H9 (cell line): ENCODE data around the gene CDC42EP1. TPM values are rescaled to one million over a fixed set of nuclear protein-coding genes. Genes with fewer than 3 reads are reported as not detected.

Experiments
- DNase-seq: peaks from one replicate; pipeline ENCODE4 v3.0.0-alpha.2; 2017
- H2AFZ ChIP-seq: one replicate; pipeline ENCODE4 v1.6.1; 2013; ENCODE audit warnings: mild to moderate bottlenecking, low read length, control low read depth, moderate library complexity
- H2AK5ac ChIP-seq: 2 replicates; pipeline ENCODE4 v1.6.1; 2013; ENCODE audit warnings: low read length, control low read depth, mixed read lengths; ENCODE audit not compliant: insufficient read length
- H2BK120ac ChIP-seq: one replicate; pipeline ENCODE4 v1.6.1; 2013; ENCODE audit warnings: low read depth, mild to moderate bottlenecking, low read length, control low read depth, inconsistent platforms; ENCODE audit not compliant: poor library complexity, severe bottlenecking
- H2BK12ac ChIP-seq: 2 replicates; pipeline ENCODE4 v1.6.1; 2013; ENCODE audit warnings: low read length, control low read depth, mixed read lengths, low read depth; ENCODE audit not compliant: insufficient read length
- H2BK15ac ChIP-seq: 2 replicates; pipeline ENCODE4 v1.6.1; 2013; ENCODE audit warnings: low read depth, low read length, control low read depth
- H2BK20ac ChIP-seq: one replicate; pipeline ENCODE4 v1.6.1; 2013; ENCODE audit warnings: low read depth, mild to moderate bottlenecking, low read length, control low read depth, inconsistent platforms; ENCODE audit not compliant: poor library complexity, severe bottlenecking
- H2BK5ac ChIP-seq: 2 replicates; pipeline ENCODE4 v1.6.1; 2013; ENCODE audit warnings: low read length, control low read depth, mixed read lengths; ENCODE audit not compliant: insufficient read length
- H3K14ac ChIP-seq: 2 replicates; pipeline ENCODE4 v1.6.1; 2013; ENCODE audit warnings: low read length, control low read depth; ENCODE audit not compliant: insufficient read depth
- H3K18ac ChIP-seq: 2 replicates; pipeline ENCODE4 v1.6.1; 2013; ENCODE audit warnings: low read depth, mild to moderate bottlenecking, mixed read lengths, low read length, control low read depth; ENCODE audit not compliant: insufficient read length
- H3K23ac ChIP-seq: 2 replicates; pipeline ENCODE4 v1.6.1; 2013; ENCODE audit warnings: low read length, control low read depth, mixed read lengths, low read depth; ENCODE audit not compliant: insufficient read length
- H3K23me2 ChIP-seq: 2 replicates; pipeline ENCODE4 v1.6.1; 2013; ENCODE audit warnings: low read depth, mild to moderate bottlenecking, mixed read lengths, low read length, control low read depth; ENCODE audit not compliant: insufficient read length, poor library complexity, severe bottlenecking
- H3K27ac ChIP-seq: 2 replicates; pipeline ENCODE4 v1.5.1; 2013; ENCODE audit warnings: low read length, control low read depth, mixed read lengths, low read depth; ENCODE audit not compliant: insufficient read length
- H3K27me3 ChIP-seq: 2 replicates; pipeline ENCODE4 v1.6.1; 2013; ENCODE audit warnings: low read length, control low read depth, inconsistent platforms; ENCODE audit not compliant: insufficient read depth
- H3K4ac ChIP-seq: 2 replicates; pipeline ENCODE4 v1.6.1; 2013; ENCODE audit warnings: low read depth, mild to moderate bottlenecking, control low read depth, inconsistent platforms, low read length, moderate library complexity
- H3K4me1 ChIP-seq: 2 replicates; pipeline ENCODE4 v1.6.1; 2013; ENCODE audit warnings: low read length, control low read depth, inconsistent platforms; ENCODE audit not compliant: insufficient read depth
- H3K4me2 ChIP-seq: 2 replicates; pipeline ENCODE4 v1.6.1; 2013; ENCODE audit warnings: low read length, control low read depth, mixed read lengths; ENCODE audit not compliant: insufficient read length, insufficient read depth
- H3K56ac ChIP-seq: 2 replicates; pipeline ENCODE4 v1.6.1; 2013; ENCODE audit warnings: low read depth, mild to moderate bottlenecking, mixed read lengths, low read length, control low read depth; ENCODE audit not compliant: insufficient read length
- H3K79me1 ChIP-seq: 2 replicates; pipeline ENCODE4 v1.6.1; 2013; ENCODE audit warnings: low read depth, mild to moderate bottlenecking, moderate library complexity, low read length, control low read depth, inconsistent platforms; ENCODE audit not compliant: insufficient read depth, poor library complexity, severe bottlenecking
- H3K79me2 ChIP-seq: 2 replicates; pipeline ENCODE4 v1.6.1; 2013; ENCODE audit warnings: low read length, control low read depth, inconsistent platforms; ENCODE audit not compliant: insufficient read depth
- H3K9ac ChIP-seq: 2 replicates; pipeline ENCODE4 v1.6.1; 2013; ENCODE audit warnings: low read length, control low read depth, mixed read lengths; ENCODE audit not compliant: insufficient read length; ENCODE audit errors: extremely low read depth
- H3K9me3 ChIP-seq: one replicate; pipeline ENCODE4 v1.6.1; 2013; ENCODE audit warnings: low read depth, low read length, inconsistent platforms; ENCODE audit not compliant: control insufficient read depth
- H3T11ph ChIP-seq: one replicate; pipeline ENCODE4 v1.6.1; 2013; ENCODE audit warnings: mild to moderate bottlenecking, low read length, control low read depth, inconsistent platforms
- H4K20me1 ChIP-seq: one replicate; pipeline ENCODE4 v1.6.1; 2013; ENCODE audit not compliant: control insufficient read depth, insufficient read length, insufficient read depth
- H4K5ac ChIP-seq: 2 replicates; pipeline ENCODE4 v1.6.1; 2013; ENCODE audit warnings: low read depth, mild to moderate bottlenecking, mixed read lengths, low read length, control low read depth; ENCODE audit not compliant: insufficient read length
- H4K8ac ChIP-seq: replicated peaks from 2 replicates; pipeline ENCODE4 v1.6.1; 2013; ENCODE audit warnings: low read length, control low read depth, mixed read lengths, low read depth; ENCODE audit not compliant: insufficient read length
- H4K91ac ChIP-seq: 2 replicates; pipeline ENCODE4 v1.6.1; 2013; ENCODE audit warnings: low read depth, mild to moderate bottlenecking, moderate library complexity, mixed read lengths, low read length, control low read depth; ENCODE audit not compliant: insufficient read length
- H3K27ac Mint-ChIP-seq, 3 experiments: 2 replicates in 2 of 3; 3 replicates in 1 of 3; pipeline ENCODE4 v1.8.0; 2020 to 2021; ENCODE audit warnings: mixed read lengths in 3 of 3, mild to moderate bottlenecking in 1 of 3, moderate library complexity in 1 of 3
- H3K27me3 Mint-ChIP-seq: 2 replicates; pipeline ENCODE4 v1.8.0; 2021; ENCODE audit warnings: low read depth, mild to moderate bottlenecking, moderate library complexity, mixed read lengths
- H3K36me3 Mint-ChIP-seq, 3 experiments: 2 replicates in 2 of 3; 3 replicates in 1 of 3; pipeline ENCODE4 v1.8.0; 2020 to 2021; ENCODE audit warnings: low read depth in 3 of 3, mixed read lengths in 3 of 3; ENCODE audit not compliant: insufficient read depth in 1 of 3
- H3K4me1 Mint-ChIP-seq, 2 experiments: 2 replicates each; pipeline ENCODE4 v1.8.0; 2020; ENCODE audit warnings: mixed read lengths in 2 of 2
- H3K4me3 Mint-ChIP-seq, 2 experiments: 2 replicates in 1 of 2; 3 replicates in 1 of 2; pipeline ENCODE4 v1.8.0; 2020 to 2021; ENCODE audit warnings: mild to moderate bottlenecking in 2 of 2, mixed read lengths in 2 of 2, moderate library complexity in 1 of 2
- H3K9me3 Mint-ChIP-seq, 2 experiments: 2 replicates in 1 of 2; 3 replicates in 1 of 2; pipeline ENCODE4 v1.8.0; 2020; ENCODE audit warnings: mild to moderate bottlenecking in 2 of 2, mixed read lengths in 2 of 2, moderate library complexity in 1 of 2
- WGBS: extraction: QIAGEN DNeasy Blood & Tissue Kit; methylation state at CpG from one replicate; pipeline ENCODE4 v1.1.7; 2013; ENCODE audit warnings: missing lambda C conversion rate, low lambda C conversion rate, mixed read lengths; ENCODE audit not compliant: insufficient read length; ENCODE audit errors: extremely low coverage; 5-methylcytosine and 5-hydroxymethylcytosine counted together
- total RNA-seq: library from RNA; stranded (reverse); gene quantifications from 2 replicates; pipeline ENCODE4 v1.2.1, GENCODE V29; 2021
- TF ChIP-seq, protein P1 (sequence below): fragments of 200-600 bp; sonication (generic); conservative IDR thresholded peaks from 3 replicates; pipeline ENCODE4 v1.8.0; 2021; ENCODE audit warnings: antibody characterized with exemption, mild to moderate bottlenecking

The CDC42EP1 gene
- total RNA-seq, 1 experiment from 2014 or later: 23.0 TPM

DNA sequence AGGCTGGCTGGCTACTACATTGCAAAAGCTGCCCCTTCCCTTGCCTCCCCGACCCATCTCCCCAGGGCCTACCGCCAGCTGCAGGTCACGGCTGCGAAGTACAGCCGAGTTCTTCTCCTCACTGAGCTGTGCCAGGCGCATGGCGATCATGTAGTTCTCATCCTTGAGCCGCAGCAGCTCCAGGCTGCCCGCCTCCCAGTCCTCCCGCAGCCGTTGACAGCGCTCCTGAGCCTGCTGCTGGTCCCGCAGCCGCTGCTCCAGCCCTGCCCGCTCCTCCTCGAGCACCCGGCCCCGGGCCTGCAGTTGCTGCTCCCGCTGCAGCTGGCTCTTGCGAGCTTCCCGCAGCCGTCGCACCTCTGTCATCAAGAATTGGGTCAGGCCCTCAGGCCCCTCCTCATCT is 44.4 kb upstream of the CDC42EP1 start:
- Histone ChIP-seq H3K4me2 (no peak overlapping the region), H3K79me1 (no peaks in the 10 kb centered on the region), H4K5ac (no peak overlapping the region), H3K4ac (no peak overlapping the region), H2BK5ac (no peak overlapping the region), H3K9me3 (no peaks in the 10 kb centered on the region), H3K4me1 (no peaks in the 10 kb centered on the region; the same call in 1 of the 2 replicates), H3K23me2 (peaks cover 4% of the 10 kb centered on the region), H3K56ac (no peak overlapping the region), H3K27ac (no peak overlapping the region), H2BK12ac (no peak overlapping the region), H2BK20ac (no peak overlapping the region), H3T11ph (no peak overlapping the region), H3K79me2 (no peaks in the 10 kb centered on the region), H3K9ac (no peak overlapping the region), H2BK15ac (no peak overlapping the region), H3K27me3 (no peaks in the 10 kb centered on the region; the same call in 1 of the 2 replicates), H2BK120ac (no peak overlapping the region), H4K91ac (no peak overlapping the region), H2AK5ac (no peak overlapping the region), H3K14ac (no peak overlapping the region; the same call in 1 of the 2 replicates), H3K18ac (no peak overlapping the region), H4K20me1 (no peaks in the 10 kb centered on the region), H2AFZ (no peak overlapping the region), H4K8ac (no peak overlapping the region), H3K23ac (no peak overlapping the region)
- no peak overlapping the region for H3K4me3 Mint-ChIP-seq
- no peak overlapping the region; a peak in 1 of 7 replicates for H3K27ac Mint-ChIP-seq
- H3K9me3 Mint-ChIP-seq: peaks cover 0 to 4% of the 10 kb centered on the region in 2 experiments; a peak in 3 of 5 replicates
- peaks cover 22% of the 10 kb centered on the region for H3K27me3 Mint-ChIP-seq
- H3K36me3 Mint-ChIP-seq: peaks cover 0 to 20% (median 9%) of the 10 kb centered on the region in 3 experiments; a peak in 4 of 7 replicates
- peaks cover 16 to 20% of the 10 kb centered on the region in 2 experiments for H3K4me1 Mint-ChIP-seq
- no peak for DNase-seq
- no CpG with 5 or more reads among the region's 23 CpGs for WGBS
- TF ChIP-seq, protein P1, sequence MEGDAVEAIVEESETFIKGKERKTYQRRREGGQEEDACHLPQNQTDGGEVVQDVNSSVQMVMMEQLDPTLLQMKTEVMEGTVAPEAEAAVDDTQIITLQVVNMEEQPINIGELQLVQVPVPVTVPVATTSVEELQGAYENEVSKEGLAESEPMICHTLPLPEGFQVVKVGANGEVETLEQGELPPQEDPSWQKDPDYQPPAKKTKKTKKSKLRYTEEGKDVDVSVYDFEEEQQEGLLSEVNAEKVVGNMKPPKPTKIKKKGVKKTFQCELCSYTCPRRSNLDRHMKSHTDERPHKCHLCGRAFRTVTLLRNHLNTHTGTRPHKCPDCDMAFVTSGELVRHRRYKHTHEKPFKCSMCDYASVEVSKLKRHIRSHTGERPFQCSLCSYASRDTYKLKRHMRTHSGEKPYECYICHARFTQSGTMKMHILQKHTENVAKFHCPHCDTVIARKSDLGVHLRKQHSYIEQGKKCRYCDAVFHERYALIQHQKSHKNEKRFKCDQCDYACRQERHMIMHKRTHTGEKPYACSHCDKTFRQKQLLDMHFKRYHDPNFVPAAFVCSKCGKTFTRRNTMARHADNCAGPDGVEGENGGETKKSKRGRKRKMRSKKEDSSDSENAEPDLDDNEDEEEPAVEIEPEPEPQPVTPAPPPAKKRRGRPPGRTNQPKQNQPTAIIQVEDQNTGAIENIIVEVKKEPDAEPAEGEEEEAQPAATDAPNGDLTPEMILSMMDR: no peak
